Cardiac fibroblast (primary cell): Measurements from ENCODE around the gene GLDC.

ENCODE experiments used
- DNase-seq, 2 donors: peaks; one replicate each; pipeline versions ENCODE4 v3.0.0 to v3.0.0-alpha.2; 2010; ENCODE audit warnings: low read depth in 2 of 2
- H3K4me3 ChIP-seq, 2 donors: replicated peaks in 1 of 2; 1 replicate in 1 of 2; 2 replicates in 1 of 2; pipeline ENCODE4 v1.5.1; 2011; ENCODE audit warnings: low read depth in 2 of 2, low read length in 2 of 2, mild to moderate bottlenecking in 2 of 2, moderate library complexity in 1 of 2
- TF ChIP-seq, protein P1 (sequence below): IDR thresholded peaks from one replicate; pipeline ENCODE4 v1.5.1; 2011; ENCODE audit warnings: low read depth, mild to moderate bottlenecking, low read length, inconsistent platforms

Gene GLDC

DNA sequence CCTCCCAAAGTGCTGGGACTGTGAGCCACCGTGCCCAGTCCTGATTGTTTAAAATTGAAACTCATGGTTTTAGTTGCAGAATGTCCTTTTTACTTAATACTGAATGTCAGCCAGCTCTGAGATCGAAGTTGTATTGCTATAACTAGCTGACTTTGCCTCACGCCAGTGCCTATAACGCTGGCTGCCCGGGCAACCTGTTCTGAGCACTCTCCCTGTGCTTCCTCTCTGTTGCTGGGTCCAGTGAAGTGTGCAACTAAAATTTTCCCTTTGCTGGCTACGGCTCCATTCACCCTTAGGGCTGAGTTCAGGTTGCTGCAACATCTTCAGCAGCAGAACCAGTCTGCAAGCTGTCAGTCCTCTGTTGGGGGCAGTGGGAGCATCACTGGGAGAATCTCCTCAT, 65.9 kb downstream of the GLDC start:
- TF ChIP-seq, protein P1, sequence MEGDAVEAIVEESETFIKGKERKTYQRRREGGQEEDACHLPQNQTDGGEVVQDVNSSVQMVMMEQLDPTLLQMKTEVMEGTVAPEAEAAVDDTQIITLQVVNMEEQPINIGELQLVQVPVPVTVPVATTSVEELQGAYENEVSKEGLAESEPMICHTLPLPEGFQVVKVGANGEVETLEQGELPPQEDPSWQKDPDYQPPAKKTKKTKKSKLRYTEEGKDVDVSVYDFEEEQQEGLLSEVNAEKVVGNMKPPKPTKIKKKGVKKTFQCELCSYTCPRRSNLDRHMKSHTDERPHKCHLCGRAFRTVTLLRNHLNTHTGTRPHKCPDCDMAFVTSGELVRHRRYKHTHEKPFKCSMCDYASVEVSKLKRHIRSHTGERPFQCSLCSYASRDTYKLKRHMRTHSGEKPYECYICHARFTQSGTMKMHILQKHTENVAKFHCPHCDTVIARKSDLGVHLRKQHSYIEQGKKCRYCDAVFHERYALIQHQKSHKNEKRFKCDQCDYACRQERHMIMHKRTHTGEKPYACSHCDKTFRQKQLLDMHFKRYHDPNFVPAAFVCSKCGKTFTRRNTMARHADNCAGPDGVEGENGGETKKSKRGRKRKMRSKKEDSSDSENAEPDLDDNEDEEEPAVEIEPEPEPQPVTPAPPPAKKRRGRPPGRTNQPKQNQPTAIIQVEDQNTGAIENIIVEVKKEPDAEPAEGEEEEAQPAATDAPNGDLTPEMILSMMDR = no peak
- H3K4me3 ChIP-seq = no peak overlapping the region
- DNase-seq = no peak

DNA sequence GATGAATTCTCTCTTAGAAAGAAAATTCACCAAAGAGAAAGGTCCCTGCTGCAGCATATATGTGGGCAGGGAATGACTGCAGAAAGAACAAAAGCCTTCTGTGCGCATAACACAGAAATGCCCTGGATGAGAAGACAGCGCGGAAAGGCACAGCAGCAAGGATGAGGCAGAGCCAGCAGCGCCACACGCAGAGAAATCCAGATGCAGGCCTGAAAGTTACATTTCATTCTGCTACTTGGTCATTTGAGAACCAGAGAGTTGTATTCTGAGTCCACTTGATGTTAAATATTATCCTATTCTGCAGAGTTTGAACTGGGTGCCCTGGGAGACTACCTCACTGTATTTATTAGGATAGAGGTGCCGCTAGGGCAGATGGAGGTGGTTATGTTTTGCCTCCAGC, 68.5 kb downstream of the GLDC start:
- no peak overlapping the region for H3K4me3 ChIP-seq
- DNase-seq = no peak
- TF ChIP-seq, protein P1 = no peak

DNA sequence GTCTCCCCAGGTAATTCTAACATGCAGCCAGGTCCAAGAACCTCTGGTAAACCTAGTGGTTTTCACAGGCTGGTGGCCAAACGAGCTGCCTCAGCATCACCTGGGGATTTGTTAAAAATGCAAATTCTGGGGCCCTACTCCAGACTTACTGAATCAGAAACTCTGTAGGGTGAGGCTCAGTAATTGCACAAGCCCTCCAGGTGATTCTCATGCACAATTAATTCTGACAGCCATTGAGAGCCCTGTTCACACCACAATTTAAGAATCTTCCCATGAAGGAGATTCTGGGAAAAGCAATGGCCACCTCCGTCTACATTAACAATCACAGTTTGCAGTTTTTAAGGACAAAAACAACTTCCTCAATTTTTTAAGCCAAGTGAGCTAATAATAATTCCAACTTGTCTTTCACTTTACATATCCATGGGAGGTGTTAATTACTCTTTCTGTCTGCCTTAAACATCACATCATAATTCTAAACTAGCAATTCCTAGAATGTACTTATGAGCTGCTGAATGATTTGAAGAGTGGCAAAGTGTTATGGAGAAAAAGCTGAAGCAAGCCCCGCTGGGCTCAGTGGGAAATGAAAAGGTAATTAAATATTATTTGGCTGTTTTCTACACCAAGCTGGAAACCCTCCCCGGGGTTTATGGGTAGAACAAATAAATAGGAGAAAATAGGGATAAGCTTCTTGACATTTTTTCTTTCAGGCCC, 70.0 kb downstream of the GLDC start:
- TF ChIP-seq, protein P1 = no peak
- H3K4me3 ChIP-seq = no peak overlapping the region
- DNase-seq = no peak

DNA sequence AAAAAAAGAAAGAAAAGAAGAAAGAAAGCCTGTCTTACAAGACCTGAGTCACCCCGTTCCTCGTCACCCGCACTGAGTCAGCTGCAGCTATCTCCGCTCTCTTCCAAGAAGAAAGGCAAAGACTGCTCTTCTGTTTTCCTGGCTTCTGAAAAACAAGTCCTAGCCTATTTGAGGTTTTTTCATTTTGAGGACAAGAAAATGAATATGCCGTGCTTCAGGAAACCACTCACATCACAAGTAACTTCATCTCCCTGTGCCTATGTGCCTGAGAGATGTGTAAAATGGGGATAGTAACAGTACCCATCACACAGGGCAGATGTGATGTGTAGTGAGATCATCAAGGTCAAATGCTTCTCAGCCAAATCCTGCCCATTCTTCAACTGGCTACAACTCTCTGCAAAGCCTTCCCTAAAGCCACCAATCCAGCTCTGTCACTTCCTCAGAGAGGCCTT, 78.4 kb downstream of the GLDC start:
- peak overlapping the region in 1 of 2 donors; percentile 41 for H3K4me3 ChIP-seq
- TF ChIP-seq, protein P1 = no peak
- peak; percentile 91 to 98 for DNase-seq

DNA sequence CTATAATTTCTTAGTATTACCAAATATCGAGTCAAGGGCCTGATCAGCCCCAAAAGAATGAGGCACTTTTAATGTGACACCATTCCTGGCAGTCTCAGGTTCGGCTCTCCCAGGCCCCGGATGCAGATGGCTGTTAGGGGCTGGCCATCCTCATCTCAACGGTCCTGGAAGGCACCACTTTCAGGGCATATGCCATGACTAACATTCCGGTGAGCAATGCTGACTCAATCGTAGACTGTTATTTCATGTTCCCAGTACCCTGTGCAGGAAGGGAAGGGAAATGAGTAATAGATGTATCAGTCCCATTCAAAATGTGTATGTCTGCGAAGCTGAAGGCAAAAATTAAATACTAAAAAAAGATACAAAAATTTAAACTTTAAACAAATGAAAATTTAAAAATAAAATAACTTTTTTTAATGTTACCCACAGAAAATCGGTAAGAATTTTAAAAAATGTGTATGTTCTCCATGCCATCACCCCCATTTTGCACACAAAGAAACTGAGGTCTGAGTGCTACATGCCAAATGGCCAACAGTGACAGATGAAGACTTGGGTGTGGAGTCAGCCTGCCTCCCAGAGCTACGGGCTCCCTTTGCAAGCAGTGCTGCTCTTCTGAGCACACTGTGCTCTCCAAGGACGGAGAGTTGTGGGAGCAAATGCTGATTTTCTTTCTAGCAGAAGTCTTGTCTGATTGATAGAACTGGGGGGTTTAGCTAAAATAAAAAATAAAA, 79.0 kb downstream of the GLDC start:
- peak overlapping the region in 1 of 2 donors; percentile 41 for H3K4me3 ChIP-seq
- peak; percentile 94 to 99 for DNase-seq
- TF ChIP-seq, protein P1 = no peak

DNA sequence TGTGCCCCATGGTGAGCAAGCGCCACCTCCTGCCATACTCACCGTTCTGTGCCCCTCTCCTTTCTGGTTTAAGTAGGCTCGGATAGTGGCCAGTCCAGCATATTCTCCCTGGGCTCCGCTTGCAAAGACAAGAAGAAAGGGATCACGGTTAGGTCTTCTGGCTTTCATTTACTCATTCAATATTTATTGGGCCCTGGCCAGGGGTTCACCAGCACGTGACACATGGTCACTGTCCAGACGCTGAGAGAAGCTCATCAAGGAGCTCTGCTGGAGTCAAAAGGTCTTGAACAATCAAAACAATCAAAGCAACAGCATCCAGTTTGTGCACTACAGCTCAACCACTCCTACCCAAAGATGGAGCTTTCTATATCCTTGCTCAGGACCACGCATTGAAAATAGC, 80.2 kb downstream of the GLDC start:
- H3K4me3 ChIP-seq = no peak overlapping the region
- DNase-seq = peak in 1 of 2 donors; percentile 60
- TF ChIP-seq, protein P1 = no peak
